ENCODE measurements around the gene BMPR1A. TPM values are rescaled to one million over a fixed set of nuclear protein-coding genes. Genes with fewer than 3 reads are reported as not detected.

The BMPR1A gene
- total and polyA plus RNA-seq, 2 of the 4 experiments (the other 2 are of a cell fraction), result 15.9 to 93.7 TPM

- dilution Hi-C loops (cut with HindIII; ENCODE audit: low sequenced_read_pairs, unreplicated experiment) (no loop called here), in situ Hi-C loops (cut with MboI; ENCODE audit: low sequenced_read_pairs) (no loop called here), intact Hi-C loops (cut with micrococcal nuclease) (no loop called here)
- H3K4me2 ChIP-seq (ENCODE audit: low read depth, low read length), result no peak overlapping the region
- H3K4me3 ChIP-seq (ENCODE audit: insufficient read depth, low read depth, low read length), result no peak overlapping the region
- no peak overlapping the region for H4K8ac ChIP-seq (ENCODE audit: low read depth in 2 of 2, low read length in 2 of 2)
- CTCF ChIA-PET, result interaction anchor here (0.7 kb wide), 1 partner anchor 10 kb away, joined by 3 read pairs; no protein-coding TSS in a partner anchor
- no peak for DNase-seq
- no peaks in the 10 kb centered on the region for H4K20me1 ChIP-seq (ENCODE audit: insufficient read depth, low read length)
- H4K91ac ChIP-seq (ENCODE audit: insufficient read depth, low read depth, low read length), result no peak overlapping the region
- no peak for ATAC-seq (ENCODE audit: low read depth)
- peaks cover 5% of the 10 kb centered on the region for H3K4me1 ChIP-seq (ENCODE audit: control insufficient read depth, insufficient read depth, low read length)
- no peak overlapping the region for H3K9ac ChIP-seq (ENCODE audit: low read depth, low read length)
- H4K5ac ChIP-seq (ENCODE audit: low read depth, low read length), result no peak overlapping the region
- no peak overlapping the region for H2BK20ac ChIP-seq (ENCODE audit: low read depth, low read length)
- H3K14ac ChIP-seq (replicated peaks; ENCODE audit: low read depth, low read length), result no peak overlapping the region
- H3K23ac ChIP-seq (ENCODE audit: low read depth, low read length), result no peak overlapping the region
- H2BK120ac ChIP-seq (ENCODE audit: low read depth, low read length), result no peak overlapping the region
- no peak overlapping the region for H2BK15ac ChIP-seq (ENCODE audit: low read depth, low read length)
- TF ChIP-seq USF2 (IDR thresholded peaks at IDR 0.05; ENCODE audit: low read depth, low read length) (no peak), MXI1 (IDR thresholded peaks at IDR 0.05; ENCODE audit: borderline replicate concordance, low read depth, low read length) (no peak), RCOR1 (IDR thresholded peaks at IDR 0.05; ENCODE audit: insufficient replicate concordance, low read length) (no peak), FOS (IDR thresholded peaks at IDR 0.05; ENCODE audit: low read depth, low read length) (no peak), MAZ (IDR thresholded peaks at IDR 0.05; ENCODE audit: borderline replicate concordance, low read depth, low read length) (no peak), RFX5 (IDR thresholded peaks at IDR 0.05; ENCODE audit: low read depth, low read length) (no peak), CTCF (conservative IDR thresholded peaks at IDR 0.05; ENCODE audit: low read depth, low read length) (no peak), NFE2L2 (IDR thresholded peaks at IDR 0.05; ENCODE audit: low read depth, low read length) (no peak), CEBPB (IDR thresholded peaks at IDR 0.05; ENCODE audit: low read depth, low read length) (no peak)
- H2BK5ac ChIP-seq (ENCODE audit: low read depth, low read length, poor library complexity, severe bottlenecking), result no peak overlapping the region
- no peak overlapping the region for H2AK5ac ChIP-seq (ENCODE audit: low read depth, low read length)
- no peaks in the 10 kb centered on the region for H3K27me3 ChIP-seq (ENCODE audit: control insufficient read depth, insufficient read depth, low read length)
- peaks cover 15 to 39% of the 10 kb centered on the region in 2 experiments for H3K79me1 ChIP-seq (ENCODE audit: low read depth in 1 of 2, low read length in 2 of 2)
- H3K9me3 ChIP-seq (ENCODE audit: control insufficient read depth, insufficient read depth, low read length), result no peaks in the 10 kb centered on the region
- POLR2A ChIA-PET (ENCODE audit: unreplicated experiment), result no interaction called here
- no peak overlapping the region for H3K4ac ChIP-seq (ENCODE audit: low read depth, low read length)
- no peaks in the 10 kb centered on the region for H3K36me3 ChIP-seq (ENCODE audit: control insufficient read depth, insufficient read depth, low read length)
- no peak overlapping the region for H2AK9ac ChIP-seq (replicated peaks; ENCODE audit: low read depth, low read length, poor library complexity)
- H3K27ac ChIP-seq (ENCODE audit: insufficient read depth, low read length), result no peak overlapping the region
- no peak overlapping the region for H3K56ac ChIP-seq (ENCODE audit: extremely low read depth, insufficient read depth, low read length)
- peaks cover 13% of the 10 kb centered on the region for H3K9me1 ChIP-seq (ENCODE audit: insufficient read depth, low read length)
- no CpG with 5 or more reads among the region's 17 CpGs for WGBS, 2 experiments (ENCODE audit: extremely low coverage in 2 of 2, insufficient read length in 1 of 2)
- H3K18ac ChIP-seq (ENCODE audit: low read depth, low read length), result no peak overlapping the region
- BruUV-seq (replicated peaks), result no TSS peak
- H2AFZ ChIP-seq (replicated peaks; ENCODE audit: low read length, poor library complexity), result no peak overlapping the region
These were observed 4.9 kb upstream of the BMPR1A start for GRCh38 chr10:86751477-86751876.
